Measurements from ENCODE around the gene TNFAIP1.
A peak's percentile ranks its signal among the peaks of the same experiment; 100 is the strongest.

The TNFAIP1 gene

GRCh38 chr17:28327031-28327607, 8.4 kb upstream of the TNFAIP1 start:
- no peak overlapping the region for H3K4me3 ChIP-seq (ENCODE audit: low read depth in 1 of 2, low read length in 2 of 2)
- no peak overlapping the region for H3K27ac ChIP-seq (ENCODE audit: low read depth, low read length)
- no peaks in the 10 kb centered on the region for H3K27me3 ChIP-seq (ENCODE audit: control insufficient read depth in 1 of 2, insufficient read depth in 2 of 2, low read length in 2 of 2)
- H3K9ac ChIP-seq (ENCODE audit: low read length), result no peak overlapping the region
- H3K4me1 ChIP-seq (ENCODE audit: insufficient read depth, low read length), result no peaks in the 10 kb centered on the region
- no peaks in the 10 kb centered on the region for H3K9me3 ChIP-seq (ENCODE audit: low read length)
- peaks cover 36% of the 10 kb centered on the region for H3K36me3 ChIP-seq (ENCODE audit: insufficient read depth, low read length)

- H3K36me3 ChIP-seq (ENCODE audit: insufficient read depth, low read length), result peaks cover 36% of the 10 kb centered on the region
- H3K27ac ChIP-seq (ENCODE audit: low read depth, low read length), result no peak overlapping the region
- no peaks in the 10 kb centered on the region for H3K9me3 ChIP-seq (ENCODE audit: low read length)
- no peak overlapping the region for H3K4me3 ChIP-seq (ENCODE audit: low read depth in 1 of 2, low read length in 2 of 2)
- no peaks in the 10 kb centered on the region for H3K4me1 ChIP-seq (ENCODE audit: insufficient read depth, low read length)
- no peaks in the 10 kb centered on the region for H3K27me3 ChIP-seq (ENCODE audit: control insufficient read depth in 1 of 2, insufficient read depth in 2 of 2, low read length in 2 of 2)
- H3K9ac ChIP-seq (ENCODE audit: low read length), result no peak overlapping the region
These were observed 7.9 kb upstream of the TNFAIP1 start for GRCh38 chr17:28327709-28328108.

DNA sequence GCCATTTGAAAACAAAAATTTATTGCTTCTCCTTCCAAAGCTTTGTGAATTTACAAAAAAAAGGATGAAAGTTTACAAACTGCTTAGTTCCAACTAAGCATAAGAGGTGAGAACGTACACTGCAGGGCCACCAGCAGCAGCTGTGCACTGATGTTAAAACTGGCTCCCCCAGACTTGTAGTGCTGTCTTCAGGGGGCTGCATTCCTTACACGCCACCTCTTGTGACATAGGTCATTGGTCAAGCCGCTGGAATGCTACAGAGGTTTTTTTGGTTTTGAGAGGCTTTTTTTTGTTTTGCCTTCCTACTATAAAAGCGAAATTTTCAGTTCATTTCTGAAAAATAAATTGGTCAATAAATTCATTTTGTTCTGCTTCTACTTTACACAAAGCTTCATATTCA, 7.2 kb upstream of the TNFAIP1 start:
- Histone ChIP-seq H3K4me1 (ENCODE audit: insufficient read depth, low read length) (peaks cover 3% of the 10 kb centered on the region), H3K36me3 (ENCODE audit: insufficient read depth, low read length) (peaks cover 36% of the 10 kb centered on the region), H3K9me3 (ENCODE audit: low read length) (no peaks in the 10 kb centered on the region), H3K27me3 (ENCODE audit: control insufficient read depth in 1 of 2, insufficient read depth in 2 of 2, low read length in 2 of 2) (no peaks in the 10 kb centered on the region), H3K27ac (ENCODE audit: low read depth, low read length) (no peak overlapping the region), H3K4me3 (ENCODE audit: low read depth in 1 of 2, low read length in 2 of 2) (no peak overlapping the region), H3K9ac (ENCODE audit: low read length) (no peak overlapping the region)

- H3K9ac ChIP-seq (ENCODE audit: low read length), result no peak overlapping the region
- H3K9me3 ChIP-seq (ENCODE audit: low read length), result no peaks in the 10 kb centered on the region
- H3K4me3 ChIP-seq (ENCODE audit: low read depth in 1 of 2, low read length in 2 of 2), result no peak overlapping the region
- peaks cover 36% of the 10 kb centered on the region for H3K36me3 ChIP-seq (ENCODE audit: insufficient read depth, low read length)
- H3K27ac ChIP-seq (ENCODE audit: low read depth, low read length), result no peak overlapping the region
- H3K27me3 ChIP-seq (ENCODE audit: control insufficient read depth in 1 of 2, insufficient read depth in 2 of 2, low read length in 2 of 2), result no peaks in the 10 kb centered on the region
- H3K4me1 ChIP-seq (ENCODE audit: insufficient read depth, low read length), result peaks cover 17% of the 10 kb centered on the region
These were observed 4.9 kb upstream of the TNFAIP1 start for GRCh38 chr17:28330671-28331070.

GRCh38 chr17:28331891-28332420, 3.6 kb upstream of the TNFAIP1 start:
- Histone ChIP-seq H3K27me3 (ENCODE audit: control insufficient read depth in 1 of 2, insufficient read depth in 2 of 2, low read length in 2 of 2) (no peaks in the 10 kb centered on the region), H3K27ac (ENCODE audit: low read depth, low read length) (no peak overlapping the region), H3K9me3 (ENCODE audit: low read length) (no peaks in the 10 kb centered on the region), H3K4me1 (ENCODE audit: insufficient read depth, low read length) (peaks cover 26% of the 10 kb centered on the region), H3K36me3 (ENCODE audit: insufficient read depth, low read length) (peaks cover 36% of the 10 kb centered on the region), H3K9ac (ENCODE audit: low read length) (no peak overlapping the region), H3K4me3 (ENCODE audit: low read depth in 1 of 2, low read length in 2 of 2) (no peak overlapping the region)

DNA sequence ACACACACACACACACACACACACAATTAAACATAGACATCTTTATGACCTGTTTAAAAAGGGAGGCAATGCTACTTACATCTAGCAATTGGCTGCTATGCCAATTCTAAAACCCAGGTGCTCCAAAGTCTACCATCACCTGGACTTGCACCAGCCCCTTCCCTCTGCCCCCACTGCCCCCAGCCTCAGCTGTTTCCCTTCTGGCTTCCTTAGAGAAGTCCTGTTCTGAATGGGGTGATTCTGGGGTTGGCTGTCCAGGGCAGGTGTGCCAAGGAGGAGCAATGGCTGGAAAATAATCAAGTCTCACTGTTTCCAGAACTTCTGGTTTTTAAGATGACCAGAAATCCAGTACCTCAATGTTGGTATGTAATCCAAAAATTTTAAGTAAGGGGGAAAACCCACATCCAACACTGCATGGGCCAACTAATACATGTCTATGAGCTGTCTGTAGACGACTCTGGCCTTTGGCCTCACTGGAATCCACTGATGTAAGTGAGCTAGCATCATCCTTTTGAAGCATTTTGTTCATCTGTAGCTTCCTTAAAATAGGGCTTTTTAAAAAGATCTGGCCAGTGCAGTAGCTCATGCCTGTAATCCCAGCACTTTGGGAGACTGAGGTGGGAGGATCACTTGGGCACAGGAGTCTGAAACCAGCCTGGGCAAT, 2.3 kb upstream of the TNFAIP1 start:
- H3K36me3 ChIP-seq (ENCODE audit: insufficient read depth, low read length), result peaks cover 32% of the 10 kb centered on the region
- H3K9me3 ChIP-seq (ENCODE audit: low read length), result no peaks in the 10 kb centered on the region
- no peak overlapping the region for H3K9ac ChIP-seq (ENCODE audit: low read length)
- no peaks in the 10 kb centered on the region for H3K27me3 ChIP-seq (ENCODE audit: control insufficient read depth in 1 of 2, insufficient read depth in 2 of 2, low read length in 2 of 2)
- H3K4me1 ChIP-seq (ENCODE audit: insufficient read depth, low read length), result peaks cover 36% of the 10 kb centered on the region
- no peak overlapping the region for H3K27ac ChIP-seq (ENCODE audit: low read depth, low read length)
- H3K4me3 ChIP-seq (ENCODE audit: low read depth in 1 of 2, low read length in 2 of 2), result no peak overlapping the region

- Histone ChIP-seq H3K27me3 (ENCODE audit: control insufficient read depth in 1 of 2, insufficient read depth in 2 of 2, low read length in 2 of 2) (no peaks in the 10 kb centered on the region), H3K27ac (ENCODE audit: low read depth, low read length) (peak overlapping the region; percentile 91), H3K36me3 (ENCODE audit: insufficient read depth, low read length) (peaks cover 23% of the 10 kb centered on the region), H3K4me3 (ENCODE audit: low read depth in 1 of 2, low read length in 2 of 2) (peak overlapping the region in 1 of 2 donors; percentile 93), H3K9me3 (ENCODE audit: low read length) (no peaks in the 10 kb centered on the region), H3K9ac (ENCODE audit: low read length) (peak overlapping the region; percentile 66), H3K4me1 (ENCODE audit: insufficient read depth, low read length) (peaks cover 40% of the 10 kb centered on the region)
These were observed 1.4 kb upstream of the TNFAIP1 start for GRCh38 chr17:28334171-28334570.

GRCh38 chr17:28334666-28335200, 828 bp upstream of the TNFAIP1 start:
- Histone ChIP-seq H3K9me3 (ENCODE audit: low read length) (no peaks in the 10 kb centered on the region), H3K9ac (ENCODE audit: low read length) (peak overlapping the region; percentile 66), H3K4me3 (ENCODE audit: low read depth in 1 of 2, low read length in 2 of 2) (peak overlapping the region; percentile 93), H3K4me1 (ENCODE audit: insufficient read depth, low read length) (peaks cover 40% of the 10 kb centered on the region), H3K36me3 (ENCODE audit: insufficient read depth, low read length) (peaks cover 25% of the 10 kb centered on the region), H3K27ac (ENCODE audit: low read depth, low read length) (peak overlapping the region; percentile 91), H3K27me3 (ENCODE audit: control insufficient read depth in 1 of 2, insufficient read depth in 2 of 2, low read length in 2 of 2) (no peaks in the 10 kb centered on the region)

- H3K27me3 ChIP-seq (ENCODE audit: control insufficient read depth in 1 of 2, insufficient read depth in 2 of 2, low read length in 2 of 2), result no peaks in the 10 kb centered on the region
- H3K36me3 ChIP-seq (ENCODE audit: insufficient read depth, low read length), result peaks cover 30% of the 10 kb centered on the region
- H3K9me3 ChIP-seq (ENCODE audit: low read length), result no peaks in the 10 kb centered on the region
- peak overlapping the region; percentile 65 for H3K9ac ChIP-seq (ENCODE audit: low read length)
- H3K27ac ChIP-seq (ENCODE audit: low read depth, low read length), result peak overlapping the region; percentile 96
- peak overlapping the region; percentile 72 to 83 for H3K4me3 ChIP-seq (ENCODE audit: low read depth in 1 of 2, low read length in 2 of 2)
- peaks cover 40% of the 10 kb centered on the region for H3K4me1 ChIP-seq (ENCODE audit: insufficient read depth, low read length)
These were observed 654 bp downstream of the TNFAIP1 start for GRCh38 chr17:28335959-28336871.

- H3K36me3 ChIP-seq (ENCODE audit: insufficient read depth, low read length), result peaks cover 40% of the 10 kb centered on the region
- no peak overlapping the region for H3K9ac ChIP-seq (ENCODE audit: low read length)
- H3K4me1 ChIP-seq (ENCODE audit: insufficient read depth, low read length), result peaks cover 38% of the 10 kb centered on the region
- no peaks in the 10 kb centered on the region for H3K27me3 ChIP-seq (ENCODE audit: control insufficient read depth in 1 of 2, insufficient read depth in 2 of 2, low read length in 2 of 2)
- no peak overlapping the region for H3K27ac ChIP-seq (ENCODE audit: low read depth, low read length)
- no peak overlapping the region for H3K4me3 ChIP-seq (ENCODE audit: low read depth in 1 of 2, low read length in 2 of 2)
- no peaks in the 10 kb centered on the region for H3K9me3 ChIP-seq (ENCODE audit: low read length)
These were observed 2.7 kb downstream of the TNFAIP1 start for GRCh38 chr17:28338056-28338768.

Data from muscle layer of colon (tissue), 2 donors.